ENCODE measurements around the gene NOP14.

- no peak for TF ChIP-seq EZH2phosphoT487 (IDR thresholded peaks at IDR 0.05; ENCODE audit: borderline replicate concordance)
- TF ChIP-seq, protein P1, sequence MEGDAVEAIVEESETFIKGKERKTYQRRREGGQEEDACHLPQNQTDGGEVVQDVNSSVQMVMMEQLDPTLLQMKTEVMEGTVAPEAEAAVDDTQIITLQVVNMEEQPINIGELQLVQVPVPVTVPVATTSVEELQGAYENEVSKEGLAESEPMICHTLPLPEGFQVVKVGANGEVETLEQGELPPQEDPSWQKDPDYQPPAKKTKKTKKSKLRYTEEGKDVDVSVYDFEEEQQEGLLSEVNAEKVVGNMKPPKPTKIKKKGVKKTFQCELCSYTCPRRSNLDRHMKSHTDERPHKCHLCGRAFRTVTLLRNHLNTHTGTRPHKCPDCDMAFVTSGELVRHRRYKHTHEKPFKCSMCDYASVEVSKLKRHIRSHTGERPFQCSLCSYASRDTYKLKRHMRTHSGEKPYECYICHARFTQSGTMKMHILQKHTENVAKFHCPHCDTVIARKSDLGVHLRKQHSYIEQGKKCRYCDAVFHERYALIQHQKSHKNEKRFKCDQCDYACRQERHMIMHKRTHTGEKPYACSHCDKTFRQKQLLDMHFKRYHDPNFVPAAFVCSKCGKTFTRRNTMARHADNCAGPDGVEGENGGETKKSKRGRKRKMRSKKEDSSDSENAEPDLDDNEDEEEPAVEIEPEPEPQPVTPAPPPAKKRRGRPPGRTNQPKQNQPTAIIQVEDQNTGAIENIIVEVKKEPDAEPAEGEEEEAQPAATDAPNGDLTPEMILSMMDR (conservative IDR thresholded peaks at IDR 0.05; ENCODE audit: low read length), result no peak
Measured at GRCh38 chr4:2901186-2901585, 62.0 kb downstream of the NOP14 start.

All from Loucy (cell line).